NCI-H526 treated with DMSO at 0.1 percent for 48 hours (cell line): ENCODE results near the gene GDI2.
A peak's percentile ranks its signal among the peaks of the same experiment; 100 is the strongest.
"Not testable (repeated sequence)": the region's sequence is repeated elsewhere in the genome, so short reads cannot be mapped to it uniquely, and the experiment has no call there.

ENCODE experiments used
- DNase-seq: peaks from one replicate; lab custom pipeline; 2025; lab: John Stamatoyannopoulos, UW

The GDI2 gene

DNA sequence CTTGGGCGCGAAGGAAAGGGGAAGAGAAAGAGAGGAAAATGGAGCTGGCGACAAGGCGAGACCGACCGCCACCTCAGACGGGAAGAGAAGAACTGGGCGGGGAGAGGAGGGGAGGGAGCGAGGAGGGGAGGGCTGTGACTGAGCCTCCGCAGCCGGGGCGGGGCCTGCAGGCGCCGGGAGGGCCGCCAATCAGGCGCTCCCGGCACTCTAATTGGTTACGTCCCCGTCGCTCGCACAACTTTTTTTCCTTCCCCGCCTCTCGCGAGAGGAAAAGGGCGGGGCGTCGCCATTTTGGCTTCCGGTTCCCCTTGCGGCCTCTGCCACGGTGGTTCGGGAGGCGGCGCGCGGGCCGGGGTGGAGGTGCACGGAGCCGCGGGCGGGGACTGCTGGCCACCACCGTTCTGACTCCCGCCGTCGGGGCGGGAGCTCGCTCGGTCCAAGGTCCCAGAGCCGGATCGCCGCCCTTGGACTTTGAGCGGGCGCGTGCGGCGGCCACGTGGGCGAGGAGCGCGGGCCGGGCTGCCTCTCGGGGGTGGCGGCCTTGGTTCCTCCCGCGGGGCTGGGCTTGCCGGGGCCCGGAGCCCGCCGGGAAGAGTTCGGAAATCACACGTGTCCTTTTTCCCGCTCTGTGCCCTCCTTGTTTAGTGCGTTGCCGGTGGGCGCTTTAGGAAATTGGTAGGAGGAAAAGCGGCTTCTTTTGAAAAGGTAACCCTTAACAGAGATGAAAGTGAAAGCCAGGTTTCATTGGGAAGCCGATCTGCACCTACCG, at the start of gene GDI2:
Gene GDI2 (minus strand): TSS at position 94 of the 769 bp plus-strand sequence. CDS start 176 bp downstream, outside the sequence.
- peak; percentile 87 for DNase-seq

GRCh38 chr10:5862360-5862961, 49.2 kb upstream of the GDI2 start:
- DNase-seq = no peak

DNA sequence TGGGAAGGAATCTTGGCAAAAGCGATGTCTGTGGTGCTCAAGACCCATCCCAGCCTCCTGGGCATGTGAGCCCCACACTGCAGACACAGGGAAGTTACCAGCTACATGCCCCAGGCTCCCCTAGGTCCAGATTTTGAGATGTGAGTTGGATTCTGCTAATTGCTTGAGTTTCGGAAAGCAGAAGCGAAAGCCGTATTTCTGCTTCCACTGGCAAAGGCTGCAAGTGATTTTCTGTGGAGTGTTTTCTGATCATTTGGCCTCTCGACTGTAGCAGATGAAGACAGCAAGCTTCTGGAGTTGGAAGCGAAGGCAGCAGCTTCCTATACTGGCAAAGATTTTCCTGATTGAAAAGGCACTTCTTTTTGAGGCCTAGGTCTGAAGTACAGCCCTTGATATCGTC, 46.8 kb upstream of the GDI2 start:
- no peak for DNase-seq

DNA sequence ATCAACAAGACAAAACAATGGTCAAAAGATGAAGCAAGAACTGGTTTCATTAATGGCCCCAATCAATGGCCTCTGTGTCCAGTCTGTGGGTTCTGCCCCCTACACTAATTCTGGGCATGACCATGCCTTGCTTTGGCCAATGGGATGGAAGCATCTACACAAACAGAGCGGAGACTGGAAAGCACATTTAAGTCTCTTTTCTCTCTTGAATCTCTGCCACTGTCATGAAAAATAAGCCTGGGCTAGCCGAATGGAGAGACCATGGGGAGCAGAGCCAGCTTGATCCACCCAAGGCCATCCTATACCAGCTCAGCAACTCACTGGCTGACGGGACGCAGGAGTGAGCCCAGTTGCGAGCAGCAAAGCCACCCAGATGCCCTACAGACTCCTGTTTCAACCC, 45.6 kb upstream of the GDI2 start:
- DNase-seq = no peak

DNA sequence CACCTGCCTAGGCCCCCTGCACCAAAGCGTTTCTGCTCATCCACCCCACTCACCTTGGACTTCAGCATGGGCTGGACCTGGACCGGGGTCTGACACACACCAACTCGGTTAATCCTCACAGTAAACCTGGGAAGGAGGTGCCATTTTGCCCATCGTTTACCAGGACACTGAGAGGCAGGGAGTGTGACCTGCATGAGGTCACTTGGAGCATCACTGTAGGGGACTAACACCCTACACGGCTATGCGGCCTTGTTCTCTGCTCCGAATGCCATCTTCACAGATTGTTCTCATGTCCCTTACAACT, 43.4 kb upstream of the GDI2 start:
- DNase-seq = no peak

DNA sequence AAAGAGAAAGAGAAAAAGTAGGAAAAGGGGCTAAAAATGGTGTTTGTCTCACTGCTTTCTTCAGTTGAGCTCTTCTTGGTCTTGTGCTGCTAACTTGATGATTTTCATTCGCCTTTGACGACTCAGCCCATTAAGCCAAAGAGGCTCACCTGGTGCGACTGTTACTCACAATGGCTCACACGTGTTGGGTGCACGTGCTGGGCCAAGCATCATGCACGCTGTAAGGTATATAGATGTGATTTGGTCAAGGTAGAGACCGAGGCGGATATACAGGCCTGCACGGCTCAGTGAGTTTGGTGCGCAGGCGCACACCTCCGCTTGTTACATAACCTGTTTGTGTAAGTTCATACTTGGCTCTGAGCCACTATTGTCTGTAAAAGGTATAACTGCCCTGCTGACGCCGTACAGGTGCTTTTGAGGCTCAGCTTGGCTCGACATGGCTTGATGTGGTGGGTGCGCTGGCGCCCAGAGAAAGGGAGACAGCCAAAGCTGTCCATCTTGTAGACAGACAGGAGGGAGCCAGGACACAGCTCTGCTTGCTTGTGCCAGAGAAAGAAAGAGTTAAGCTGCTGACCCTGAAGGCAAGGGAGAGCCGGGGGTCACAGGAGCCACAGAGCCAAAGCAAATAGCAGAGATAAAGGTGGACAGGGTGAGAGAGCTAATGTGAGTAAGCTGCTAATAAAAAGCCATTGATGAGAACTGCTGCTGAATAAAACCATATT, 42.9 kb upstream of the GDI2 start:
- no peak for DNase-seq

DNA sequence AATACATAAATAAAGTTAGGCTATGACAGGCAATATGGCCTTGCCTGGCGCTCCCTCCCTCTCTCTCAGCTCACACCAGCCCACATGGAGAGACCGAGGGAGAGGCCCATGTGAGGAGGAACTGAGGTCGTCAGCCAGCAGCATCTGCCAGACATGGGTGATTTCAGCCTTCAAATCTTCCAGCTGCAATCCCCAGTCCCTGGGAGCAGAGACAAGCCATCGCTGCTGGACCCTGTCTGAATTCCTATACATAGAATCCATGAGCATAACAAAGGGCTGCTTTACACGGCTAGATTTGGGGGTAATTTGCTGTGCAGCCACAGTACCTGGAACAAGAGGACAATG, 40.9 kb upstream of the GDI2 start:
- no peak for DNase-seq

DNA sequence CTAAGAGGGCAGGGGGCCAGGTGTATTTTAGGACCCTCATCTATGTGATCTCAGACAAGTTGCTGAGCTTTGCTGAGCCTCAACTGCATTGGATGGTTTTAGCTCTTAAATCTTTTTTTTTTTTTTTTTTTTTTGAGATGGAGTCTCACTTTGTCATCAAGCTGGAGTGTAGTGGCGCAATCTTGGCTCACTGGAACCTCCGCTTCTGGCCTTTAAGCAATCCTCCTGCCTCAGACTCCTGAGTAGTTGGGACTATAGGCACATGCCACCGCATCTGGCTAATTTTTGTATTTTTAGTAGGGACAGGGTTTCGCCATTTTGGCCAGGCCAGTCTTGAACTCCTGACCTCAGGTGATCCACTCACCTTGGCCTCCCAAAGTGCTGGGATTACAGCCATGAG, 33.4 kb upstream of the GDI2 start:
- DNase-seq = not testable (repeated sequence)

GRCh38 chr10:5844345-5845055, 31.3 kb upstream of the GDI2 start:
- DNase-seq = no peak

DNA sequence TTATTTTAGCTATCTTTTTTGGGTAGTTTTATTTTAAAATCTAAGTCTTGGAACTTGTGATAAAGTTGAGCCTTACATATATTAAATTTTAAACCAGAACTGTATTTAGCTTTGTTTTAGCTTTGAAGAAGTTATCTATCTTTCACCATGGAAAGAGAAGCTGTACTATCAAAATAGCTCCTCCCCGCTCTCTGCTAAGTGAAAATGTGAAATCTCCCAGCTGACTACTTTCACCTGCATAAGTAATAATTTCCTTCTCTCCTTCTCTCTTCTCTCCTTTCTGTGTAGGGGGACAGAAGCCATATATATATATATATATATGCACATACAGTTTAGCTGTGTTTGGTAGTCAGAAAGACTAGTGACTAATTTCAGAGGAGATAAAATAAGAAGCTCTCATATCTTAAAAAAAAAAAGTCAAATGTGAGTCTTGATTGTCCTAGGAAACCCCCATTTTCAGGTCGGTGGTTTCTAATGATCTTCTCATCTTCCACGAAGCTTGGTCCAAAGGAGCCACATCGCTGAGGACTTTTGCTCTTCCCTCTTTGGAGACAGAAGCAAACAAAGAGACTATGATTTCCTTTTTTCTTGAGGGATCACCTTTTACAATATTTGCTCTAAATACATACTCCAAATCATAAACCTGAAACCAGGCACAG, 30.6 kb upstream of the GDI2 start:
- DNase-seq = no peak

GRCh38 chr10:5841965-5842364, 28.7 kb upstream of the GDI2 start:
- no peak for DNase-seq

- peak; percentile 5 for DNase-seq
Observed at GRCh38 chr10:5840314-5841307, 27.4 kb upstream of the GDI2 start.

GRCh38 chr10:5836181-5836580, 22.9 kb upstream of the GDI2 start:
- not testable (repeated sequence) for DNase-seq

- DNase-seq = no peak
Observed at GRCh38 chr10:5835446-5836095, 22.3 kb upstream of the GDI2 start.

- no peak for DNase-seq
Observed at GRCh38 chr10:5833814-5834213, 20.6 kb upstream of the GDI2 start.

DNA sequence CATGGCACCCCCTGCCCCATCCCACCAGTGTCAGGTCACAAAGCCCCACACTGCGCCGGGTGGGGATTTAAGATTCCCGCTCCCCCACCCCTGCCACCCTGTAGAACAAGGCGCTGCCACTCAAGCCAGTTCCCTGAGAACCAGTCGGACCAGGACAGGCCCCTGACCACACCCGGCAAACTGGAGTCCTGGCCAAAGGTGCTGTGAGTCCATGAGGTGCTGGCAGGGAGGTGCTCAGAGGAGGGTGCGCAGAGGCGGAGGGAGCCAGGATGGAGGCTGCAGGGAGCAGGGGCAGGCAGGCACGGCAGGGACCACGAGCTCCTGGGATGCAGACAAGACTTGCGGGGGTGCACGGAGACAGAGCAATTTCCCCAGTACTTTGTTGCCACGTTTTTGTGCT, 19.7 kb upstream of the GDI2 start:
- no peak for DNase-seq

GRCh38 chr10:5831446-5831782, 18.2 kb upstream of the GDI2 start:
- DNase-seq = no peak

GRCh38 chr10:5830629-5831445, 17.6 kb upstream of the GDI2 start:
- DNase-seq = no peak

DNA sequence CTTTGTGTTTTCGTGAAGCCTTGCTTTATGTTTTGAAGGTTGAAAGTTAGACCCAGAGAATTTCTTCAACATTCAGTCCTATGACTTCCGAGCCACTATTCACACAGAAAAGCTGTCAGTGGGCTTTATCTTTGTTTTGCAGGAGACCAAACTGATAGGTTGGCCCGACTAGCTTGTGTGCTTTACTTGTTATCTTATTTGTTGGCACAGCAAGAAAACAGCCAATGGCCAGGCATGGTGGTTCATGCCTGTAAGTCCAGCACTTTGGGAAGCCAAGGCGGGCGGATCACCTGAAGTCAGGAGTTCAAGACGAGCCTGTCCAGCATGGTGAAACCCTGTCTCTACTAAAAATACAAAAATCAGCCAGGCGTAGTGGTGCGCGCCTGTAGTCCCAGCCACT, 16.0 kb upstream of the GDI2 start:
- DNase-seq = no peak

- no peak for DNase-seq
Observed at GRCh38 chr10:5828725-5829124, 15.5 kb upstream of the GDI2 start.
